Keratinocyte (primary cell): ENCODE data around the gene WNT9A. TPM values are rescaled to one million over a fixed set of nuclear protein-coding genes. Genes with fewer than 3 reads are reported as not detected.

Experiments used
- DNase-seq: peaks from one replicate; pipeline ENCODE4 v3.0.0-alpha.2; 2011; ENCODE audit warnings: low read depth, missing footprints, low spot score
- FAIRE-seq: peaks from 2 replicates; lab custom pipeline; 2011; peaks lifted over from hg19 to GRCh38; lab: Jason Lieb, UNC
- H2AFZ ChIP-seq: 2 replicates; pipeline ENCODE4 v1.6.0; 2012; ENCODE audit warnings: low read length, control low read depth, inconsistent platforms; ENCODE audit not compliant: control insufficient read depth
- H3K27ac ChIP-seq: 2 replicates; pipeline ENCODE4 v1.5.1; 2011; ENCODE audit warnings: low read length; ENCODE audit not compliant: control insufficient read depth, insufficient read depth
- H3K27me3 ChIP-seq: 3 replicates; pipeline ENCODE4 v1.6.0; 2011; ENCODE audit warnings: low read length; ENCODE audit not compliant: control insufficient read depth, insufficient read depth; ENCODE audit errors: extremely low read depth
- H3K36me3 ChIP-seq, 2 experiments: 2 replicates in 1 of 2; 3 replicates in 1 of 2; pipeline ENCODE4 v1.5.1; 2011; ENCODE audit warnings: low read length in 2 of 2, mild to moderate bottlenecking in 1 of 2; ENCODE audit not compliant: control insufficient read depth in 2 of 2, insufficient read depth in 2 of 2; ENCODE audit errors: extremely low read depth in 1 of 2
- H3K4me1 ChIP-seq: 3 replicates; pipeline ENCODE4 v1.5.1; 2011; ENCODE audit warnings: low read length; ENCODE audit not compliant: control insufficient read depth, insufficient read depth; ENCODE audit errors: extremely low read depth
- H3K4me2 ChIP-seq: 3 replicates; pipeline ENCODE4 v1.6.0; 2011; ENCODE audit warnings: low read depth, low read length; ENCODE audit not compliant: control insufficient read depth, insufficient read depth; ENCODE audit errors: extremely low read depth
- H3K4me3 ChIP-seq, 3 experiments: fragments of 200-600 bp in 1 of 3; sonication (generic) in 1 of 3; 2 replicates in 2 of 3; 3 replicates in 1 of 3; pipeline ENCODE4 v1.5.1; 2011 to 2016; ENCODE audit warnings: low read length in 3 of 3, mild to moderate bottlenecking in 3 of 3, control low read depth in 2 of 3, inconsistent platforms in 1 of 3, low read depth in 1 of 3, mixed read lengths in 1 of 3, mixed run types in 1 of 3, moderate library complexity in 1 of 3; ENCODE audit not compliant: control insufficient read depth in 2 of 3, insufficient read depth in 2 of 3; ENCODE audit errors: extremely low read depth in 1 of 3
- H3K79me2 ChIP-seq: 2 replicates; pipeline ENCODE4 v1.6.0; 2012; ENCODE audit warnings: low read length; ENCODE audit not compliant: control insufficient read depth, insufficient read depth
- H3K9ac ChIP-seq: 3 replicates; pipeline ENCODE4 v1.6.0; 2011; ENCODE audit warnings: low read length; ENCODE audit not compliant: control insufficient read depth, insufficient read depth; ENCODE audit errors: extremely low read depth
- H3K9me1 ChIP-seq: 3 replicates; pipeline ENCODE4 v1.6.0; 2011; ENCODE audit warnings: low read length; ENCODE audit not compliant: control insufficient read depth, insufficient read depth; ENCODE audit errors: extremely low read depth
- H3K9me3 ChIP-seq: 2 replicates; pipeline ENCODE4 v1.5.1; 2012; ENCODE audit warnings: low read depth, low read length; ENCODE audit not compliant: control insufficient read depth
- H4K20me1 ChIP-seq: 3 replicates; pipeline ENCODE4 v1.6.0; 2011; ENCODE audit warnings: low read length; ENCODE audit not compliant: control insufficient read depth, insufficient read depth; ENCODE audit errors: extremely low read depth
- EZH2 ChIP-seq: IDR thresholded peaks from one replicate; pipeline ENCODE4 v1.6.1; 2012; ENCODE audit warnings: inconsistent platforms, mild to moderate bottlenecking, low read length, moderate library complexity
- dilution Hi-C: fragments of 300-500 bp; cut with MboI; formaldehyde crosslinking; loops from one replicate; pipeline ENCODE4 v1.7.0; 2020; ENCODE audit warnings: low sequenced_read_pairs; ENCODE audit not compliant: extremely low pct_ligation_motif_present
- polyA plus RNA-seq, 5 experiments: library from polyadenylated mRNA; depleted of rRNA in 3 of 5; stranded (reverse) in 3 of 5; stranded (forward) in 1 of 5; unstranded in 1 of 5; fragments of >200 nt; gene quantifications; 1 replicate in 1 of 5; 2 replicates in 3 of 5; 3 replicates in 1 of 5; pipeline versions ENCODE4 v1.2.1 to v1.2.3, GENCODE V29; 2011 to 2012; ENCODE audit warnings: missing spikeins in 2 of 5, low read depth in 1 of 5, low replicate concordance in 1 of 5
- TF ChIP-seq, protein P1 (sequence below), 3 experiments: IDR thresholded peaks in 1 of 3; conservative IDR thresholded peaks in 1 of 3; optimal IDR thresholded peaks in 1 of 3; 2 replicates in 2 of 3; 3 replicates in 1 of 3; pipeline versions ENCODE3 to v1.5.1; 2011; ENCODE audit warnings: low read length in 3 of 3, mild to moderate bottlenecking in 3 of 3, moderate library complexity in 2 of 3, control low read depth in 1 of 3, inconsistent platforms in 1 of 3; ENCODE audit not compliant: insufficient read depth in 2 of 3; ENCODE audit errors: extremely low read depth in 1 of 3

WNT9A gene
- polyA plus RNA-seq, 1 donor (not counting 4 experiments of a cell fraction or from before 2014, with no cell fraction given), result 1.7 TPM

DNA sequence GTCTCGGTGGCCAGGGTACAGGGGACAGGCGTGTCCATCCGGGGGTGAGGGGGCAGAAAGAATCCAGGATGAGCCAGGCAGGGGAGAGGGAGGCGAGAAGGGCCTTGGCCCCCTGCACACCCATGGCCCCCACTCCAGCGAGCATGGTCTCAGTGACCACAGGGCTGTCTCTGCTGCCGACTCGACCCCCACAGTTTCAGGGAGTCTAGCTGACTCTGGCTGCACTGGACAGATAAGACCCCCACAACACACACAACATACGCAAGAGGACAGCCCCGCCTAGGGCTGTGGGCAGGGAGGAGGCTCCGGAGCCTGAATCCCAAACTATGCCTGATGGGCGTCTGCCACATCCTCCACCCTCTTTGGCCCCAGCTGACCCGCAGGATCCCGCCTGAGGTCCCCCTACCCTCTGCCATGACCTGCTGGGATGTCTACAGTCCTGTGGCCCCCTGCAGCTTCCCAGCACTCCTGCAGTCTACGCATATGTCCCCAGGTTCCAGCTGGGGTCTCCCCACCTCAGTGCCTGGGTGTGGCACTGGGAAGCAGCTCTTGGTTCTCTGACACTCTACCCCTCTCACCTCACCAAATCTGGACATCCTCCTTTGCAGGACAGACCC lies 22.0 kb downstream of the WNT9A start:
- TF ChIP-seq EZH2, result no peak
- TF ChIP-seq, protein P1, sequence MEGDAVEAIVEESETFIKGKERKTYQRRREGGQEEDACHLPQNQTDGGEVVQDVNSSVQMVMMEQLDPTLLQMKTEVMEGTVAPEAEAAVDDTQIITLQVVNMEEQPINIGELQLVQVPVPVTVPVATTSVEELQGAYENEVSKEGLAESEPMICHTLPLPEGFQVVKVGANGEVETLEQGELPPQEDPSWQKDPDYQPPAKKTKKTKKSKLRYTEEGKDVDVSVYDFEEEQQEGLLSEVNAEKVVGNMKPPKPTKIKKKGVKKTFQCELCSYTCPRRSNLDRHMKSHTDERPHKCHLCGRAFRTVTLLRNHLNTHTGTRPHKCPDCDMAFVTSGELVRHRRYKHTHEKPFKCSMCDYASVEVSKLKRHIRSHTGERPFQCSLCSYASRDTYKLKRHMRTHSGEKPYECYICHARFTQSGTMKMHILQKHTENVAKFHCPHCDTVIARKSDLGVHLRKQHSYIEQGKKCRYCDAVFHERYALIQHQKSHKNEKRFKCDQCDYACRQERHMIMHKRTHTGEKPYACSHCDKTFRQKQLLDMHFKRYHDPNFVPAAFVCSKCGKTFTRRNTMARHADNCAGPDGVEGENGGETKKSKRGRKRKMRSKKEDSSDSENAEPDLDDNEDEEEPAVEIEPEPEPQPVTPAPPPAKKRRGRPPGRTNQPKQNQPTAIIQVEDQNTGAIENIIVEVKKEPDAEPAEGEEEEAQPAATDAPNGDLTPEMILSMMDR (optimal IDR thresholded peaks at IDR 0.05 in 1 of 3, IDR thresholded peaks at IDR 0.05 in 1 of 3, conservative IDR thresholded peaks at IDR 0.05 in 1 of 3; ENCODE audit: extremely low read depth in 1 of 3, insufficient read depth in 2 of 3, low read length in 3 of 3), result no peak
- DNase-seq, result no peak
- H3K9me1 ChIP-seq, result no peaks in the 10 kb centered on the region
- no peak overlapping the region for H3K4me3 ChIP-seq
- peaks cover 0 to 3% of the 10 kb centered on the region in 2 experiments for H3K36me3 ChIP-seq
- H3K4me1 ChIP-seq, result no peaks in the 10 kb centered on the region
- no peak overlapping the region for H2AFZ ChIP-seq
- no peak overlapping the region for H3K4me2 ChIP-seq
- FAIRE-seq, result no peak
- no peaks in the 10 kb centered on the region for H3K79me2 ChIP-seq
- H3K9ac ChIP-seq, result no peak overlapping the region
- H3K9me3 ChIP-seq, result no peaks in the 10 kb centered on the region
- H3K27me3 ChIP-seq, result no peaks in the 10 kb centered on the region
- dilution Hi-C loops, result loop anchor here (10.0 kb wide), 1 partner anchor 131 kb away; no protein-coding TSS in a partner anchor
- peaks cover 3% of the 10 kb centered on the region for H4K20me1 ChIP-seq
- H3K27ac ChIP-seq, result no peak overlapping the region

DNA sequence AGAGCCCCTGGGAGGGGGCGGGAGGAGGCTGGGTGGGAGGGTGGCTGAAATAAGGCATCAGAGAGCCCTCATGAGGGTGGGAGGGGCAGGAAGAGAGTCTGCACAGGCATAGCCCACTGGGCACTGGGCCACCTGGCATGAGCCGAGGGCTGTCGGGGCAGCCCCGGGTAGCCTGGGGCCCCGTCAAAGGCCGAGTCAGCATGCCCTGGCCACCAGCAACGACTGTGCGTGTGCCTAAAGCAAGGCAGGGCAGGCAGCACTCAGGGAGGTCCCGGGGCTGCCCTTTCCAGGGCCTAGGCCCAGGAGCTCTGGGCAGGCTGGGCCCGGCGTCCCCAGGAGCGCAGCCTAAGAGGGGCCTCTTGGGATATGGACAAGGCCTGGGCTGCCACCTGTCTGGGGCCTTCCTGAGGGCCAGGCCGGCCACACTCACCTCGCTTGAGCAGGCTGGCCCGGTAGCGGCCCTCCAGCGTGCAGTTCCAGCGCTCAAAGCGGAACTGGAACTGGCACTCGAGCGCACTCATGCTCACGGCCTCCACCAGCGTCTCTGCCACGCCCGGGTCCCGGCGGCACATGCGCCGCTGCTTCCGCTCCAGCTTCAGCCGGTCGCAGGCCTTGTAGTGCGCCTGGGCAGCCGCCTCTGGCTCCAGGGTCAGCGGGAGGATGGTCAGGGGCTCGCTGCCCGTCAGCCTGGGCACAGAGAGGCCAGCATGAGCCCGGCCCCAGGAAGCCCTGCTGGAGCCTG lies 22.7 kb downstream of the WNT9A start:
- no peak overlapping the region for H3K27ac ChIP-seq
- TF ChIP-seq, protein P1 (optimal IDR thresholded peaks at IDR 0.05 in 1 of 3, IDR thresholded peaks at IDR 0.05 in 1 of 3, conservative IDR thresholded peaks at IDR 0.05 in 1 of 3; ENCODE audit: extremely low read depth in 1 of 3, insufficient read depth in 2 of 3, low read length in 3 of 3), result no peak
- no peak for TF ChIP-seq EZH2
- no peaks in the 10 kb centered on the region for H3K9me3 ChIP-seq
- H3K36me3 ChIP-seq, result peaks cover 0 to 3% of the 10 kb centered on the region in 2 experiments
- H3K79me2 ChIP-seq, result no peaks in the 10 kb centered on the region
- H3K9ac ChIP-seq, result no peak overlapping the region
- FAIRE-seq (no peak), DNase-seq (no peak)
- H3K9me1 ChIP-seq, result no peaks in the 10 kb centered on the region
- no peak overlapping the region for H2AFZ ChIP-seq
- no peak overlapping the region for H3K4me3 ChIP-seq
- H3K4me1 ChIP-seq, result no peaks in the 10 kb centered on the region
- H3K4me2 ChIP-seq, result no peak overlapping the region
- peaks cover 3% of the 10 kb centered on the region for H4K20me1 ChIP-seq
- no peaks in the 10 kb centered on the region for H3K27me3 ChIP-seq
- dilution Hi-C loops, result loop anchor here (10.0 kb wide), 1 partner anchor 130 kb away; no protein-coding TSS in a partner anchor
